Measurements from ENCODE around the gene MGST2. TPM values are rescaled to one million over a fixed set of nuclear protein-coding genes. Genes with fewer than 3 reads are reported as not detected.

Gene MGST2
- total RNA-seq, 1 donor from 2014 or later, result 66.3 TPM

GRCh38 chr4:139715746-139716391 is 50.2 kb downstream of the MGST2 start:
- no peak for DNase-seq (ENCODE audit: low read depth)
- TF ChIP-seq CTCF (conservative IDR thresholded peaks at IDR 0.05; ENCODE audit: low read depth, low read length), result no peak
- no peak overlapping the region for H3K4me3 ChIP-seq (ENCODE audit: low read depth, low read length)

- no peak for TF ChIP-seq CTCF (conservative IDR thresholded peaks at IDR 0.05; ENCODE audit: low read depth, low read length)
- no peak for DNase-seq (ENCODE audit: low read depth)
- H3K4me3 ChIP-seq (ENCODE audit: low read depth, low read length), result no peak overlapping the region
These were observed 52.7 kb downstream of the MGST2 start for GRCh38 chr4:139718358-139718757.

GRCh38 chr4:139718833-139719232 is 53.2 kb downstream of the MGST2 start:
- no peak for DNase-seq (ENCODE audit: low read depth)
- no peak for TF ChIP-seq CTCF (conservative IDR thresholded peaks at IDR 0.05; ENCODE audit: low read depth, low read length)
- H3K4me3 ChIP-seq (ENCODE audit: low read depth, low read length), result no peak overlapping the region

- DNase-seq (ENCODE audit: low read depth), result no peak
- no peak overlapping the region for H3K4me3 ChIP-seq (ENCODE audit: low read depth, low read length)
- no peak for TF ChIP-seq CTCF (conservative IDR thresholded peaks at IDR 0.05; ENCODE audit: low read depth, low read length)
These were observed 53.9 kb downstream of the MGST2 start for GRCh38 chr4:139719381-139720101.

- H3K4me3 ChIP-seq (ENCODE audit: low read depth, low read length), result no peak overlapping the region
- no peak for TF ChIP-seq CTCF (conservative IDR thresholded peaks at IDR 0.05; ENCODE audit: low read depth, low read length)
- DNase-seq (ENCODE audit: low read depth), result no peak
These were observed 55.2 kb downstream of the MGST2 start for GRCh38 chr4:139720806-139721205.

GRCh38 chr4:139721789-139722188 is 56.2 kb downstream of the MGST2 start:
- TF ChIP-seq CTCF (conservative IDR thresholded peaks at IDR 0.05; ENCODE audit: low read depth, low read length), result no peak
- no peak overlapping the region for H3K4me3 ChIP-seq (ENCODE audit: low read depth, low read length)
- DNase-seq (ENCODE audit: low read depth), result no peak

GRCh38 chr4:139725236-139725635 is 59.6 kb downstream of the MGST2 start:
- no peak for TF ChIP-seq CTCF (conservative IDR thresholded peaks at IDR 0.05; ENCODE audit: low read depth, low read length)
- H3K4me3 ChIP-seq (ENCODE audit: low read depth, low read length), result no peak overlapping the region
- DNase-seq (ENCODE audit: low read depth), result no peak

Data from epithelial cell of proximal tubule (primary cell).